ENCODE data around the gene BATF. TPM values are rescaled to one million over a fixed set of nuclear protein-coding genes. Genes with fewer than 3 reads are reported as not detected.

BATF gene
- total RNA-seq, 1 experiment from 2014 or later: not detected

DNA sequence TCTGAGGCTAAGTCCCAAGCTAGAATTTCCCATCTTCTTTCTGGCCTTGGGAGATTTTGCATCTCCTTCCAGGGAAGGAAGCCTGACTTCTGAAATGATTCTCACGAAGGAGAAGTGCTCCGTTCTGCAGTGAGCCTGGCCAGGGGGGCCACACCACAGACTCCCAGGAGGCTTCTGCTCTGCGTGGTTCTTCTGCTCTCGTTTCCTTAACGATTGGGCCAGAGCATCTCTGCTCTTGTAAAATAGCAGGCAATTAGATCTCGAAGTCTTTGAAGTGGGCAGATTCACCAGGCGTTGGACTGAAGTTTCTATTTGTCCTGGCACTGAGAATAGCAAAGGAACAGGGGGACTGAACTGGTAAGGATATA is 6.7 kb upstream of the BATF start:
- no peak for DNase-seq
- Histone ChIP-seq H3K4me1 (no peaks in the 10 kb centered on the region), H3K27me3 (no peaks in the 10 kb centered on the region; the same call in 1 of the 2 replicates), H3K27ac (no peak overlapping the region), H3K4me3 (no peak overlapping the region), H3K9me3 (replicated peaks) (no peaks in the 10 kb centered on the region), H3K36me3 (no peaks in the 10 kb centered on the region)

- Histone ChIP-seq H3K36me3 (no peaks in the 10 kb centered on the region), H3K9me3 (replicated peaks) (no peaks in the 10 kb centered on the region), H3K27me3 (peaks cover 2% of the 10 kb centered on the region; the same call in 1 of the 2 replicates), H3K4me1 (no peaks in the 10 kb centered on the region), H3K4me3 (no peak overlapping the region), H3K27ac (no peak overlapping the region)
- DNase-seq: peak in 1 of 2 experiments; percentile 20
Measured at GRCh38 chr14:75518625-75519024, 3.6 kb upstream of the BATF start.

DNA sequence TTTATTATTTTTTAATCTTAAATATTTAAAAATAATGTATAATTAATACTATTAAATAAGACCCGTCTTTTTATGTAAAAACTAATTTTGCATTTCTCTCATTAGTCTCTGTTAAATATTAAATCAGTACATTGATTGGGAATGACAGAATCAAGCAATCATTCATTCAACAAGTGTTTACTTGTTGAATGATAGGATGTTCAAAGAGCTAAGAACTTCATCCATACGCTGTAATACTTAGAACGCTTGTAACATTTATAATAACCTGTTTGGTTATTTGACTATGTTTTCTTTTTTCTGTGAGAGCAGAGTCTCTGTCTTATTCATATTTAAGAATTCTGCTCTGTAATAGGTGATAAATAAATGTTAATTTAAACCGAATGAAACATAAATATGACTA is 2.9 kb upstream of the BATF start:
- H3K27me3 ChIP-seq: peaks cover 2% of the 10 kb centered on the region; the same call in 1 of the 2 replicates
- no peaks in the 10 kb centered on the region for H3K9me3 ChIP-seq (replicated peaks)
- no peak overlapping the region for H3K4me3 ChIP-seq
- H3K27ac ChIP-seq: no peak overlapping the region
- DNase-seq: no peak
- H3K36me3 ChIP-seq: no peaks in the 10 kb centered on the region
- no peaks in the 10 kb centered on the region for H3K4me1 ChIP-seq

DNA sequence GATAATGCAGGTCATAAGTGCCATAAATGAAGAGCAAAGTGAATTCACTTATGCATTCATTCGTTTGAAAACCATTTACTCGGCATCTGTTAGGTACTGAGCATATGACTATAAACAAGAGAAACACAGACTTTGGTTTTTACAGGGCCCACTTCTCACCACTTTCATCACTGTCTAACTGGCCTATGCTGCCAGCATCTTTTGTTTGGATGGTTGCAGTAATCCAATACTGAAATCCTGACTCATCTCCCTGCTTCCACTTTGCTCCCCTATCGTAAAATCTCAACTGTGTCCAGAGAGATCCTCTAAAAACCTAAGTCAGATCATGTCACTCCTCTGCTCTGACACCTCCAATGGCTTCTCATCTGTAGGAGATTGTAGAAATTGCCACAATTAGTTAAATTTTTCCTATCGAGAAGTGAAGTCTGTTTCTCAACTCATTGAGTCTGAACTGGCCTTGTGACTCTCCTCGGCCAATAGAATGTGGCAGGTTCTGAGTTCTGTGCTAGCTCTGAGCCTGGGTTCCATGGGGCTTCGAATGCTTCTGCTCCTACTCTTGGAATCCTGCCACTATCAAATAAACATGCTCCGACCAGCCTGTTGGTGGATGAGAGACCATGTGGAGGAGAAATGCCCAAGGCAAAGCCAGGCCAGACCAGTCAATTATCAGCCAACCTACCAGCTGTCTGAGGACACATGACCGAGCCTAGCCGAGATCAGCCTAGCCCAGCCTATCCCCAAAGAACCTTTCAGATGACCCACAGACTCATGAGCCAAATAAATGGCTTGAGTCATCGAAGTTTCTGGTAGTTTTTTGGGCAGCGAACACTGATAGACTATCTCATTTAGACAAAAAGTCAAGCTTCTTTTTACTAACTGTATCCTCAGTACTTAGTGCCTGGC is 2.2 kb upstream of the BATF start:
- H3K9me3 ChIP-seq (replicated peaks): no peaks in the 10 kb centered on the region
- H3K27me3 ChIP-seq: peaks cover 2% of the 10 kb centered on the region; the same call in 1 of the 2 replicates
- peak in 1 of 2 experiments; percentile 7 for DNase-seq
- no peaks in the 10 kb centered on the region for H3K36me3 ChIP-seq
- no peaks in the 10 kb centered on the region for H3K4me1 ChIP-seq
- no peak overlapping the region for H3K4me3 ChIP-seq
- no peak overlapping the region for H3K27ac ChIP-seq

- no peak for DNase-seq
- peaks cover 2% of the 10 kb centered on the region; the same call in 1 of the 2 replicates for H3K27me3 ChIP-seq
- H3K4me1 ChIP-seq: no peaks in the 10 kb centered on the region
- no peaks in the 10 kb centered on the region for H3K36me3 ChIP-seq
- no peaks in the 10 kb centered on the region for H3K9me3 ChIP-seq (replicated peaks)
- no peak overlapping the region for H3K4me3 ChIP-seq
- no peak overlapping the region for H3K27ac ChIP-seq
Measured at GRCh38 chr14:75520852-75521251, 1.4 kb upstream of the BATF start.

GRCh38 chr14:75521415-75522199 is 662 bp upstream of the BATF start:
- DNase-seq: peak in 1 of 2 experiments; percentile 7
- peak overlapping the region; percentile 22; the same call in 1 of the 2 replicates for H3K4me3 ChIP-seq

DNA sequence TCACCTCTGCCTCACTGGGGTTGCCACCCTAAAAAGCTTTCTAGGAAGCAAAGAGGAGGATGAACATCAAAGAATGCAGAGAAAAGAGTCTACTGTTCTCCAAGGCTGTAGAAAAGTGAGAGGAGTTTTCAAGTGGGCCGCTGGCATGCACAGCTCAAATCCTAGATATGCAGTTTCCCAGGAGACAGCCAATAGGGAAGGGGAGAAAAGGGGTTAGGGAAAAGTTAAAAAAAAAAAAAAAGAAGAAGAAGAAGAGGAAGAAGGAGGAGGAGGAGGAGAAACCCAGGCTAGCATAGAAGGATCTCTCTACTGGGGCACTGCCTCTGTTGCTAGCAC is 682 bp downstream of the BATF start:
- DNase-seq: no peak
- no peak overlapping the region for H3K4me3 ChIP-seq
- H3K27me3 ChIP-seq: peaks cover 2% of the 10 kb centered on the region; the same call in 1 of the 2 replicates
- H3K4me1 ChIP-seq: no peaks in the 10 kb centered on the region
- no peaks in the 10 kb centered on the region for H3K36me3 ChIP-seq
- H3K27ac ChIP-seq: no peak overlapping the region
- H3K9me3 ChIP-seq (replicated peaks): no peaks in the 10 kb centered on the region

More at GRCh38 chr14:75521415-75522199, 662 bp upstream of the BATF start:
- Histone ChIP-seq H3K9me3 (replicated peaks) (no peaks in the 10 kb centered on the region), H3K27ac (no peak overlapping the region), H3K36me3 (no peaks in the 10 kb centered on the region), H3K4me1 (no peaks in the 10 kb centered on the region), H3K27me3 (peaks cover 2% of the 10 kb centered on the region; the same call in 1 of the 2 replicates)

GRCh38 chr14:75523771-75524171 is 1.5 kb downstream of the BATF start:
- H3K36me3 ChIP-seq: no peaks in the 10 kb centered on the region
- no peak for DNase-seq
- H3K4me1 ChIP-seq: no peaks in the 10 kb centered on the region
- H3K27me3 ChIP-seq: peaks cover 2% of the 10 kb centered on the region; the same call in 1 of the 2 replicates
- H3K4me3 ChIP-seq: no peak overlapping the region
- no peaks in the 10 kb centered on the region for H3K9me3 ChIP-seq (replicated peaks)
- H3K27ac ChIP-seq: no peak overlapping the region

GRCh38 chr14:75525969-75526368 is 3.7 kb downstream of the BATF start:
- Histone ChIP-seq H3K36me3 (no peaks in the 10 kb centered on the region), H3K27ac (no peak overlapping the region), H3K27me3 (0 out of 2 replicates have a peak, but pooled peaks cover 2% of the 10 kb centered on the region), H3K9me3 (replicated peaks) (no peaks in the 10 kb centered on the region), H3K4me3 (no peak overlapping the region), H3K4me1 (no peaks in the 10 kb centered on the region)
- DNase-seq: no peak

DNA sequence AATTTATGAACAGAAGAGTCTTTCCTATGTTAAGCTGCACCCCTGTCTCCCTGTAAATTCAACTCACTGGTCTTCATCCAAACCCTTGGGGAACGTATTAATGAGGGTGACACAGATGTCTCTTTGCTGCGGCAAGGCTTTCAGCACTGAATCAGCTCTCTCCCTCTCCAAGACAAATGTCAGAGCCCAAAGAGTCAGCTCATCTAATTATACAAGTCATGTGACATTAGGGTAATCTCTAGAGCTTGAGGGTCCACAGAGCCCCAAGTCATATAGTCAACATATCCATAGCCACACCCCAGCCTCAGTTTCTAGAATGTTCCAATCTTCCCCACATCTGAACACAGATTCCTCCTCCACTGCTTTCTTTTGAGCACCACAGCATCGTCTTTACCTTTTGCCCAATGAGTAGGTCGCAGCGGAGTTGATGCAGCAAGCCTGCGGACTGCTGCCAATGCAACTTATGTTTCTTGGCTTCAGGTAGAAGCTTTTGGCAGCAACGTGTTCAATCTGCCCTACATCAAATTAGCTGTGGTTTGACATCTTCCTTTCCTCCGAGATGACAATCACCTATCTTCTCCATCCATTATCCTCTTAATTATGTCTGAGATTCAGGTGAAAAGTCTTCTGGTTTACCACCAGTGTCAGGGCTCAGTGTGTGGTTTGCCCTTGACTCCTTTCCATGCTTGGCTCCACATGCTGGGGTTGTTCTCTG is 5.3 kb downstream of the BATF start:
- DNase-seq: no peak
- Histone ChIP-seq H3K36me3 (no peaks in the 10 kb centered on the region), H3K27ac (no peak overlapping the region), H3K27me3 (peaks cover 2% of the 10 kb centered on the region; the same call in 1 of the 2 replicates), H3K9me3 (replicated peaks) (no peaks in the 10 kb centered on the region), H3K4me1 (no peaks in the 10 kb centered on the region), H3K4me3 (no peak overlapping the region)

DNA sequence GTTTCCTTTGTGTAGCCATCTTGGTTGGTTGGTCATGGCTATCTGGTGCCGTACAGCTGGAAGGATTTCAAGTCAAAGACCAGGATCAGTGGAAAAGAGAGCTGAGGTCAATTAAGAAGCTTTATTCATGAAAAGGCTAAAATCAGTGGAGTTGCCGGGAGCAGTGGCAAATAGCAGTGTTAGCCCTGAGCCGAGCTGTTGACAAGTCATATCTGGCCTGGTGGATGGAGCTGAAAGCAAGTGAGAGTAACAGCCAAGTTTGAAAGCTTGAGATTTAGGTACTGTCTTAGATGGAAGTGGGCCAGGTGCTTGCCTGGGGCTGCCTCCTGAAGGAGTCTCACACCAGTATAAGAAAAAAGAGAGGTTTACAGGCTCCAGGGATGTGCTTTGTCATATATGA is 9.0 kb downstream of the BATF start:
- no peaks in the 10 kb centered on the region; the same call in 1 of the 2 replicates for H3K27me3 ChIP-seq
- no peak for DNase-seq
- H3K9me3 ChIP-seq (replicated peaks): no peaks in the 10 kb centered on the region
- no peaks in the 10 kb centered on the region for H3K4me1 ChIP-seq
- H3K36me3 ChIP-seq: no peaks in the 10 kb centered on the region
- no peak overlapping the region for H3K4me3 ChIP-seq
- H3K27ac ChIP-seq: no peak overlapping the region

DNA sequence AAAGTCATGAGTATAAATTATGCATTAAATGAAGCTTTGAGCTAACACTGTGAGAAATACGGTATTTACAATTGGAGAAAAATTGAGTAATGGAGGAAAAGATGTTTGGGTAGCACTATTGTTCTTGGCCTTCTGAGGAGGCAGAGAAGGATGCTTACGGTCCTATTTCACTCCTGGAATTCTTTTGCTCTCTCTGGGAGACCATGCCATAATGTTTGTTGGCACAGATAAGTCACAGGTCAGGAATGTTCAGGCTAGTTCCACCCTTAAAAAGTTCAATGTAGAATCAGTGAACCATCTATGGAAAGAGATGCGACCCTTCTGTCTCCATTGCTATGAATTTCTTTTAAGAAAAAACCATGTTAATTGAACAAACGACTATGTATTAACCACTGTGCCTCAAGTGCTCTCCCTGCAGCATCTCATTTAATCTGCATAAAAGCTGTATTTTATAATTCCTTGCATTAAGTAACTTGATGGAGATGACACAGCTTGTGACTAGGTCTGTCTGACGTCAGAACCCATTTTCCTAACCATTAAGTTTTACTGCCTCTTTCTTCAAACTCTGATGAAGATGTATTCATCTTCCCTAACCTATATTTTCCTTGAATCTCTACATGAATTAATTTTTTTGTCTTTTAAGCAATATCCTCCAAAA is 9.5 kb downstream of the BATF start:
- no peak for DNase-seq
- H3K9me3 ChIP-seq (replicated peaks): no peaks in the 10 kb centered on the region
- no peak overlapping the region for H3K4me3 ChIP-seq
- H3K36me3 ChIP-seq: no peaks in the 10 kb centered on the region
- no peak overlapping the region for H3K27ac ChIP-seq
- no peaks in the 10 kb centered on the region; the same call in 1 of the 2 replicates for H3K27me3 ChIP-seq
- H3K4me1 ChIP-seq: no peaks in the 10 kb centered on the region

- H3K27ac ChIP-seq: no peak overlapping the region
- no peaks in the 10 kb centered on the region for H3K36me3 ChIP-seq
- H3K4me3 ChIP-seq: no peak overlapping the region
- no peaks in the 10 kb centered on the region for H3K9me3 ChIP-seq (replicated peaks)
- H3K4me1 ChIP-seq: no peaks in the 10 kb centered on the region
- no peaks in the 10 kb centered on the region; the same call in 1 of the 2 replicates for H3K27me3 ChIP-seq
- DNase-seq: no peak
Measured at GRCh38 chr14:75533791-75534555, 11.7 kb downstream of the BATF start.
